GM21423 (cell line): Measurements from ENCODE around the gene OR56B4.
"Not testable (repeated sequence)": the region's sequence is repeated elsewhere in the genome, so short reads cannot be mapped to it uniquely, and the experiment has no call there.

Experiments
- ATAC-seq: cut with Tn5 transposase; IDR thresholded peaks from one replicate; pipeline ENCODE4 v1.9.1; 2021; ENCODE audit warnings: mild to moderate bottlenecking, moderate library complexity; ENCODE audit not compliant: unreplicated experiment

The OR56B4 gene

GRCh38 chr11:6107384-6107783 lies at the start of gene OR56B4:
TSS of gene OR56B4 (plus strand) at chr11:6107684. CDS start at chr11:6107779, 95 bp downstream.
- not testable (repeated sequence) for ATAC-seq

- no peak for ATAC-seq
These were observed 46.0 kb upstream of the OR56B4 start for GRCh38 chr11:6061475-6061874.

GRCh38 chr11:6062691-6063358 lies 44.7 kb upstream of the OR56B4 start:
- no peak for ATAC-seq

- no peak for ATAC-seq
These were observed 40.0 kb upstream of the OR56B4 start for GRCh38 chr11:6067502-6067901.

GRCh38 chr11:6076443-6076842 lies 31.0 kb upstream of the OR56B4 start:
- ATAC-seq: not testable (repeated sequence)

GRCh38 chr11:6077723-6078122 lies 29.8 kb upstream of the OR56B4 start:
- no peak for ATAC-seq

- no peak for ATAC-seq
These were observed 28.0 kb upstream of the OR56B4 start for GRCh38 chr11:6079463-6079862.

GRCh38 chr11:6083129-6083528 lies 24.4 kb upstream of the OR56B4 start:
- no peak for ATAC-seq

- no peak for ATAC-seq
These were observed 22.9 kb upstream of the OR56B4 start for GRCh38 chr11:6084587-6084986.

GRCh38 chr11:6094186-6094585 lies 13.3 kb upstream of the OR56B4 start:
- no peak for ATAC-seq

GRCh38 chr11:6095798-6096197 lies 11.7 kb upstream of the OR56B4 start:
- no peak for ATAC-seq

GRCh38 chr11:6096417-6096816 lies 11.1 kb upstream of the OR56B4 start:
- no peak for ATAC-seq

- no peak for ATAC-seq
These were observed 7.9 kb upstream of the OR56B4 start for GRCh38 chr11:6099577-6099976.

- ATAC-seq: no peak
These were observed 2.5 kb downstream of the OR56B4 start for GRCh38 chr11:6110011-6110410.

GRCh38 chr11:6111673-6112072 lies 4.2 kb downstream of the OR56B4 start:
- no peak for ATAC-seq

GRCh38 chr11:6116638-6117037 lies 9.2 kb downstream of the OR56B4 start:
- ATAC-seq: no peak

- ATAC-seq: no peak
These were observed 16.8 kb downstream of the OR56B4 start for GRCh38 chr11:6124245-6124644.

- no peak for ATAC-seq
These were observed 20.4 kb downstream of the OR56B4 start for GRCh38 chr11:6127881-6128280.

GRCh38 chr11:6129011-6129410 lies 21.5 kb downstream of the OR56B4 start:
- ATAC-seq: no peak

- ATAC-seq: no peak
These were observed 22.2 kb downstream of the OR56B4 start for GRCh38 chr11:6129635-6130034.

- ATAC-seq: no peak
These were observed 24.9 kb downstream of the OR56B4 start for GRCh38 chr11:6132431-6132830.

GRCh38 chr11:6135936-6136335 lies 28.5 kb downstream of the OR56B4 start:
- ATAC-seq: not testable (repeated sequence)

- no peak for ATAC-seq
These were observed 35.5 kb downstream of the OR56B4 start for GRCh38 chr11:6142936-6143335.
